GM18907 (cell line): Measurements from ENCODE around the gene MYO15A.

Source experiments
- ATAC-seq: cut with Tn5 transposase; IDR thresholded peaks from one replicate; pipeline ENCODE4 v1.9.1; 2021; ENCODE audit warnings: mild to moderate bottlenecking, moderate library complexity; ENCODE audit not compliant: unreplicated experiment

The MYO15A gene

DNA sequence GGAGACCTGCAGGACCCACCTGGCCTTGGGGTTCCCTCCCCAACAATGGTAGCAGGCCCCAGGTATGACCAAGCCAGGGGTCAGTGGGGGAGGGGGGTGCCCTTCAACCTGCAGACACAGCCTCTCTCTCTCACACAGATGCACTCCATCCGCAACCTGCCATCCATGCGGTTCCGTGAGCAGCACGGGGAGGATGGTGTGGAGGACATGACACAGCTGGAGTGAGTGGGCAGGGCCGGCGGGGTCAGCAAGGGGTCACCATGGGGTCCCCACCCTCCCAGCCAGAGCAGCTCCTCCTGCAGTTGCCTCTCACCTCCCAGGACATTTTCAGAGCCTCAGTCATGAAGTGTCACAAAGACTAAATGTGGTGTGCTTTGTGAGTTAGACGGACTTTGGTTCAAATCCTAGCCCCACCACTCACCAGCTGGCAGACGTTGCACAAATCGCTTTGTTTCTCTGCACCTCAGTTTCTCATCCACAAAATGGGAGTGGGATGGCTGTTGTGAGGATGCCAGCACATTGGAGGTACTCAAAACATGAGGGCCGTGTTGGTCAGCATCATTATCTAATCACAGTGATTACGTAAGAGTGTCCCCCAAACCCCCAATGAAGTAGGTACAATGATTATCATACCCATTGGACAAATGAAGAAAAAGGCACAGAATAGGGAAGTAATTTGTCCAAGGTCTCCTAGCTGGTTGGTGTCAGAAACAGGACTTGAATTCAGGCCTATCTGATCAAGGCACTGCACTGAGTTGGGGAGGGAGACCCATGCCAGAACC is 16.0 kb downstream of the MYO15A start:
- no peak for ATAC-seq

DNA sequence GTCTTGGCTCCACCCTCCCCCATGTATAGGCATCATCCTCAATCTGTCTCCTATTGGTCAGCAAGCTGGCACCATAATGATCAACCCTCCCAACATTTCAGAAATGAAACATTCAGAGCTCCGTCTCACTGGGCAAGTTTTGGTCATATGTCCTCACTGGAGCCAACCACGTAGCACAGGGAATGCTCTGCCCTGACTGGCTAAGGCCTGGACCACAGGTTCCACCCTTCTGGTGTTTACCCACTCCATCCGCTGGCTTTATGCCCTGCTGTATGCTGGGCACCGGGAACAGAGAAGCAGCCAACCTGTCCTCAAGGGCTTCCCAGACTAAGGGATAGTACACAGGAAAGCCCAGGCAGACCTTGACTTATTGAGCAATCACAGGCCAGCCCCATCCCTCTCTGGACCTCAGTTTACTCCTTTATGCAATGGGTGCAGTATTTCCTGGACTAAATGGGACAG is 20.5 kb downstream of the MYO15A start:
- ATAC-seq, result no peak

DNA sequence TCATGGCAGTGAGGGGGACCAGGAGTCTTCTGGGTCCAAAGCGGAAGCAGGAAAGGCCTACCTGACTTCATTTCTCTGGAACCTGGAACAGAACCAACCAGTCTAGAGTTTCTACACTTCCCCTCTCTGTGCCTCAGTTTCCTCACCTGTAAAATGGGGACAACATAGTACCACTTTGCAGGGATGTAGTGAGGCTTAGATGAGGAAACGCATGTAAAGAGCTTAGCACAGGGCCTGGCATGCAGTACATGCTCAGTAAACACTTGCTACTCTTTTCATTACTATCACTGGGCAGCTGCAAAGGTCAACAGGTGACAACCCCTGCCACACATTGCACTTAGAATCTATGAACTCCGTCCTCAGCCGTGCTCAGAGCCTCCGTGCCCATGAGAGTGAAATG is 24.2 kb downstream of the MYO15A start:
- ATAC-seq, result no peak

DNA sequence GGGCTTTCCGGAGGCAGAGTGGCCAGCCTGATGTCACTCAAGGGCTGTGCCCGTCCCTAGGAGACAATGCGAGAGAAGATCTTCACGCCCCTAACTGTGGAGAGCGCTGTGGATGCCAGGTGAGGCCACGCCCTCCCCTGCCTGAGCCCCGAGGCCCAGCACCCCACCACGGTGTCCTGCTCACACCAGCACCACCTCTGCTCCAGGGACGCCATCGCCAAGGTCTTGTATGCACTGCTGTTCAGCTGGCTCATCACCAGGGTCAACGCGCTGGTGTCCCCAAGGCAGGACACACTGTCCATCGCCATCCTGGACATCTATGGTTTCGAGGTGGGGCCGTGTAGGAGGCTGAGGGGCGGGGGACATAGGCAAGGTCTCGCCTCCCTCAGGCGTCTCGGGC is 27.8 kb downstream of the MYO15A start:
- no peak for ATAC-seq

DNA sequence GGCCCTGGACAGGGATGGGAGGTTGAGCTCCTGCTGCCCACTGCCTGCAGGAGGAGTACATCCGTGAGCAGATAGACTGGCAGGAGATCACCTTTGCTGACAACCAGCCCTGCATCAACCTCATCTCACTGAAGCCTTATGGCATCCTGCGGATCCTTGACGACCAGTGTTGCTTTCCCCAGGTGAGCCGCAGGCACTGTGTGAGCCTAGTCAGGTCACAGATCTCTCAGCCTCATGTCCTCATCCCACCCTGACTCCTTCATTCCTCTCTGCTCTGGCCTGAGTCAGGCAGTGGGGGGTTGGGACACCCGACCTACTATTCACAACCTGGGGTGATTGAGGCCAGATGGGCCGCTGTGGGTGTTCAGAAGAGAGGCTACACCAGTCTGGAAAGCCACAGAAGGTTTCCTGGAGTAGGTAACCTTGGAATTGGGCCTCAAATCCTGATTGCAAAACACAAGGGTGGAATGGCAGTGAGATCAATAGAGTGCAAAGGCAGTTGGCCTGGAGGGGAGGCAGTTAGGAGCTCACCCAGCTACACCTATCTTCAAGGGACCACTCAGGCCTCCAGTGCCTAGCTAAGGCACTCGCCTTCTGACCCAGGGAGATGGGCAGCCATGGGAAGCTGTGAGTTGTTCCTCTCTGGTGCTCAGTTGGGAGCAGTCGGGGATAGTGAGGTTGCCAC is 29.7 kb downstream of the MYO15A start:
- ATAC-seq, result no peak

DNA sequence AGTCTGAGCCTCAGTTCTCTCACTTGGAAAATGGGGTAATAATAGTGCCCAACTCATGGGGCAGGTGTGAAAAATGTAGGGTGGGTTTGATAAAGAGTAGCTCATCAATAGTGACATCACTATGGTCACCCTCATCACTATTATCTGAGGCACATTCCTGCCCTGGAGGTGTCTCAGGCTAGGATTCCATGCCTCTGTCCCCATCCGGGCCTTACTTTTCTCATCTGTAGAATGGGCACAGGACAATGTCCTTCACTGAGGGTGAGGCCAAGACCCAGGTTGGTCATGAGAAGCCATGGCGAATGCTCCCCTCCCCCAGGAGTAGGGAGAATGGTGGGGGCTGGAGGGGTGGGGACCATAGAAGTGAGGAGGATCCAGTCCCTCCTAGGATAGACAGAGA is 30.5 kb downstream of the MYO15A start:
- no peak for ATAC-seq

DNA sequence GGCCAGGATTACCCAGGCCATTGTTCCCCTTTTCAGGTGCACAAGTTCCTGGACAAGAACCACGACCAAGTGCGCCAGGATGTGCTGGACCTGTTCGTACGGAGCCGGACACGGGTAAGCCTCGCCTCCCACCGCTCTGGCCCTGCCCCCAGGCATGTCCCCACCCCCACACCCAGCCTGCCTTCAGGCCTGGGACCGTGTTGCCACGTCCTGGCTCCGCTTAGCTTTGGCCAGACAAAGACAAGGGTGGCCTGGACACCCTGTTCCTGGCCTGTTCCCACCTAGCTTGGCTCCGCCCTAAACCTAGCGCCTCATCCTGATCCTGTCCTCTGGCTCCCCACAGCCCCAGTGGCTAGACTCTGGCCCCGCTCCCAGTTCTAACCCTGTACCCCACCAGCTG is 30.9 kb downstream of the MYO15A start:
- no peak for ATAC-seq

DNA sequence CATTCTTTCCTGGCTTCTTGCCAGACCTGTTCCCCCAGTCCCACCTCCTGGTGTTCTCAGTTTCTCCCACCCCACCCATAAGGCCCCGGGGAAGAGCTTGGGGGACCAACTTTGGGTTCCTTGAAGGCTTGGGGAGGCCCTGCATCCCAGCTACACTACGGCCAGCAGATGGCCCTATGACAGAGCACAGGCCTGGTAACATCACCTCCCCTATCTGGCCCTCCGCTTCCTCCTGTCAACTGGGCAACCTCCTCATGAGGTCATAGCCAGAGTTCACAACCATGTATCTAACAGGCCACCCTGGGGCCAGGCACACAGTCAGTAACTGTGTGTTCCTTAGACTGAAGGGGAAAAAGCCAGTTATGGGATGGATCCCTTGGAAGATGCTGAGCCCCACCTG is 31.4 kb downstream of the MYO15A start:
- ATAC-seq, result no peak

DNA sequence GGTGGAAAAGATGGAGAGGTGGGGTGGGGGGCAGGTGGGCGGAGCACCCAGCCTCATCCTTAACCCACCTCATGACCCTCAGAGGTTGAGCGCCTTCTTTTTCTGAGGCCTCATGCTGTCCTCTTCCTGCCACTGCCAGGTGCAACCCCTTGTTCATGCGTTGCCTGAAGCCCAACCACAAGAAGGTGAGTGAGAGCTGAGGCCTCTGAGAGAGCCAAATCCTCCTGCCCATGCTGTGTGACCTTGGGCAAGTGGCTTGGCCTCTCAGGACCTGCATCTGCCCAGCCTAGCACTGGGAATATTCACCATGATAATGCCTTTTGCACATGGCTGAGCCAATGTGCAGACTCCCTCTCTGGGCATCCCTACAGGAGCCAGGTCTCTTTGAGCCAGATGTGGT is 32.1 kb downstream of the MYO15A start:
- ATAC-seq, result no peak

DNA sequence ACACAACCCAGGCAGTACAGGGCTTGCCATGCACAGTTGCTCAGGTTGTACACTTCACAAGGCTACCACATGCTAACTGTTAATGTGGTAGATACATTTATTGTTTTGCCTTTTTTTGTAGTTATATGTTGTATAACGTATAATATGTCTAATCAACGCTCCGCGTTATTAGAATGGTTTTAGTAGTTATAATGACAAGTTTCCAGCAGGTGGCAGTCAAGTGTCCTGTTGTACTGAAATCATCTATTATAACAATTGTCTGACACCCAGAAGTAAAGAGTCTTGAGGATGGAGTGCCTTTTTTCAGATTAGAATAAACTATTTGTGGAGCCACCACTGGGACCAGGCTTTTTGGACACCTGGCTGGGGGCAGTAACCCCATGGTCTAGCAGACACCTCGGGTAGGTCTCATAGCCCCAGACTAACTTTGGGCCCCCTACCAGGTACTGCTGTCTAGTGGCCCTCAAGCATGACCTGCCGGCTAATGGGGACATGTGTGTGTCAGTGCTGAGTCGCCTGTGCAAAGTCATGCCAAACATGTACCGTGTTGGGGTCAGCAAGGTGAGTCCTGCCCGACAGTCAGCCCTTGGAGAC is 32.8 kb downstream of the MYO15A start:
- no peak for ATAC-seq

DNA sequence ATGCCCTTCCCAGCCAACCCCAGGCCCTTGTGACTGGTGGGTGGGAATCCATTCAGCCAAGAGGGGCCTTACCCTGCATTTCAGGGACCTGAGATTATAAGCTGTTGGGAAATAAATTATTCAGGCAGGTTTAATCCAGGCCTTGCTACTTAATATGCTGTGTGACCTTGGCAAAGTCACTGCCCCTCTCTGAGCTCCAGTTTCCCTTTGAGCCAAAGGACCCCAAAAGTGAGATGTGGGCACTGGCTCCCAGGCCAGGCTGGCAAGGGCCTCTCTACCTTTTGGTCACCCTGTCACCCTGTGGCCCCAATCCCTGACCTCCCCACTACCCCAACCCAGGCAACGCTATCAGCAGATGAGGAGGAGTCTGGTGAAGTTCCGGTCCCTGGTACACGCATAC is 33.9 kb downstream of the MYO15A start:
- no peak for ATAC-seq

DNA sequence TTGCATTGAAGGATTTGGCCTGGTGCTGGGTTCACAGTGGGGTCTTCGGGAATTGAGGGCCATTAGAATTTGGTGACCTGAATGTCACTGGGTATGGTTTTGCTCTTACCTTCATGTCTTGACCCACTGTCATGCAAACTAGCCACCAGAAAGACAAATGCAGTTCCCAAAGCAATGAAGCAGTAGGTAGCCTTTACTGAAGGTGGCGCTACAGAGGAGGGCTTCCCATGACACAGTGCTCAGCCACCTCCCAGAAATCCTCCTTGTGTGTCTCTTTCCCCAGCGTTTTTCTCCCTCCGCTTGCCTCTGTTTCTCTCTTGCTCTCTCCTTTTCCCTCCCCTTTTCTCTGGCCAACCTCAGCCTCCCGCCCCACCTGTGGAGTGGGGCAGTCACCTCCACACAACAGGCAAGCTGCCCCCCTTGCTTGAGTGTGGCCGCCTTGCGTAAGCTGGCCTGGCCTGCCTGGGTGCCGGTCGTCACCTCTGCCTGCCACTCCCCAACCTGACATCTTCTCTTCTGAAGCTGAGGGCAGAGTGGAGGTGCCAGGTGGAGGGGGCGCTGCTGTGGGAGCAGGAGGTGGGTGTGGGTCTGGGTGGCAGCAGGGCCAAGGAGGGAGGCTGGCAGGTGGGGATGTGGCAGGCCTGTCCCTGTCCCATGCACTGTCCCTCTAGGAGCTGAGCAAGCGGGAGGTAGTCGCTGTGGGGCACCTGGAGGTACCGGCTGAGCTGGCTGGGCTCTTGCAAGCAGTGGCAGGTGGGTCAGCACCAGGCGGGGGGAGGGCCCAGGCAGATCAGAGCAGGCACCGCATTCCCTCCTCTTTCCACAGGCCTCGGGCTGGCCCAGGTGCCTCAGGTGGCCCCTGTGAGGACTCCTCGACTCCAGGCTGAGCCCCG is 34.7 kb downstream of the MYO15A start:
- ATAC-seq, result no peak

DNA sequence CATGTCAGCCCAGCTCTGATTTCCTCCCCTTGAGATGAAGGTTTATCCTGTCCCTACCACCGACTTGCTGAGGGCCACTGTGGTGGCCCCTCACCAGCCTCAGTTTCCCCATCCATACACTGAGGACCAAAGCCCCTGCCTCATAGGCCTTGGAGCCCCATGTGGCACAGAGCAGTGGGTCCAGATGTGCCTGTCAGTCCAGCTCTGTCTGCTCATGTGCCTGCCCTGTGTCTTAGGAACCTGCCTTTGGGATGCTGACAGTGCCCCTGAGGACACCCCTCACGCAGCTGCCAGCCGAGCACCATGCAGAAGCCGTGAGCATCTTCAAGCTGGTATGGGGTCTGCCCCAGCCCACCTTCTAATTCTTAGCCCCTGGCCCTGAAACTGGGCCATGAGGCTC is 35.7 kb downstream of the MYO15A start:
- no peak for ATAC-seq

DNA sequence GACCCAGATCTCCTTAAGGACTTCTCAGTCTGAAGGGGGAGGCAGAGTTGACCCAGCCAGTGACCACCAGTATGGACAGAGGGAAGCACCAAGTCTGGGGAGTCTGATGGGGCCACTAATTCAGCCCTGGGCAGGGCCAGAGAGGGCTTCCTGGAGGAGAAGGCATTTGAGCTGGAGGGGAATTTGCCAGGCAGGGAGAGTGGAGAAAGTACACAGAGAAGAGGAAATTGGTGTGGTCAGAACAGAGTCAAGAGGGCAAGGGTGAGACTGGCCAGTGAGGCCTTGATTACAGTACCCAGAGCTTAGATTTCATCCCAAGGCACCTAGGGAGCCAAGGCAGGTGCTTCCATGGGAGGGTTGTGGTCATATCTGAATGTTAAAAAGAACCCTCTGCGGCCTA is 36.3 kb downstream of the MYO15A start:
- no peak for ATAC-seq

DNA sequence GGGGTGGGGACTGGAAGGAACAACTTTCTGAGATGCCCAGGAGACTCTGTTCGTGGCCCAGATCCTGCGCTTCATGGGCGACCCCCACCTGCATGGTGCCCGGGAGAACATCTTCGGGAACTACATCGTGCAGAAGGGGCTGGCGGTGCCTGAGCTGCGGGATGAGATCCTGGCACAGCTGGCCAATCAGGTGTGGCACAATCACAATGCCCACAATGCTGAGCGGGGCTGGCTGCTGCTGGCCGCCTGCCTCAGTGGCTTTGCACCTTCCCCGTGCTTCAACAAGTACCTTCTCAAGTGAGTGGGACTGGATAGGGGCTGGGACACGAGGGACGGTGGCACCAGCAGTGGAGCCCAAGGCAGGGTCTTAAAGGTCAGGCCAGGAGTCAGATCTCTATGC is 37.3 kb downstream of the MYO15A start:
- no peak for ATAC-seq

DNA sequence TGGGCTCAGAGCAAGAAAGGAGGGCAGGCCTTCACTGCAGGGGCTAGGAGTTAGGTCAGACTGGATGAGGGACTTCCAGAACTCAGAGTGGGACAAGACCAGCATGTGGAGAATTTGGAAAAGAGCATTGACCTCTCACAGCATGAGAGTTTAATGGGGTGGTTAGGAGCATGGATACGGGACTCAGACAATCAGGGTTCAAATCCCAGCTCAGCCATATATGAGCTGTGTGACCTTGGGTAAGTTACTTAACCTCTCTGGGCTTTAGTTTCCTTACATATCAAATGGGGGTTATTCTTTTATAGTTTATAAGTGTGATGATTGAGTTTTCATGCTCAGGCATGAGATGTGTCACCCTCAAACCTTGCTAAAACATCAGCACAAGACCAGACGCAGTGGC is 37.7 kb downstream of the MYO15A start:
- ATAC-seq, result no peak

DNA sequence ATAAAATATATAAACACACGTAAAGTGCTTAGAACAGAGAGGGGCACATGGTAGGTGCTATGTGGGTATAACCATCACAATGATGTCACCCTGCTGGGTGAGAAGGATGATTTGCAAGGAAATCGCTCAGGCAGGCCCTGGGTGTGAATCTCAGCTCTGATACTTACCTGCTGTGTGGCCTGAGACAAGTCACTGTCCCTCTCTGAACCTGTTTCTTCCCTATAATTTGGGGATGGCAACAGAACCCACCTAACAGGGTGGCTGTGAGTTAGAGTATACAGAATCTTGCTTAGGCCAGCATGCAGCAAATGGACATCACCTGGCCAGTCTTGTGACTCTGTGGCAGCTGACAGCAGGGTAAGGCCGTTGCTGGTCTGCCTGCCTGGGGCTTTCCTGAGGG is 38.4 kb downstream of the MYO15A start:
- no peak for ATAC-seq

DNA sequence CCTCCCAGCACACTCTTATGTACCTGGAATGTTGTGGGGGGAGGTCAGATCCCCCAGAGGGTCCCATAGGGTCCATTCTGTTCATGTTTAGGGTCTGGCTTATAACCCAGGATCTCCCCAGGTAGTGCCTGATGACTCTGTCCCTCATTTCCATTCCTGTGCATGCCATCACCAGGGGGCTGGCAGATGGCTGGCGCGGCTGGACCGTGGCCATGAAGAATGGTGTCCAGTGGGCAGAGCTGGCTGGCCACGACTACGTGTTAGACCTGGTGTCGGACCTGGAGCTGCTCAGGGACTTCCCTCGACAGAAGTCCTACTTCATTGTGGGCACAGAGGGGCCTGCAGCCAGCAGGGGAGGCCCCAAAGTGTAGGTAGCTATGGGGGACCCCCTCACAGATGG is 40.0 kb downstream of the MYO15A start:
- ATAC-seq, result no peak

DNA sequence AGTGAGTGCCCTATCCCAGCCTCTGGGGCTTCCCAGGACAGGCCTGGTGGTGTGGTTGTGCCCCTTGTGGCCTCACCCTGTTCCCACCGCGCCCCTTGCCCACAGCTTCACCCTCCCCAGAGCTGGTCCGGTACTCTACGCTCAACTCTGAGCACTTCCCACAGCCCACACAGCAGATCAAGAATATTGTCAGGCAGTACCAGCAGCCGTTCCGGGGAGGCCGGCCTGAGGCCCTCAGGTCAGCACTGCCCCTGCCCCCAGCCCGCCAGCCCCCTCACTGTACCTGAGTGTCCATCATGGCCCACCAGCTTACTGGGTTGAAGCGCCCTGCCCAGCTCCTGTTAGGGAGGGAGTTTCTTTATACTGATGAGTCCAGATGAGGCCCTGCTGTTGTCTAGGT is 42.7 kb downstream of the MYO15A start:
- no peak for ATAC-seq

DNA sequence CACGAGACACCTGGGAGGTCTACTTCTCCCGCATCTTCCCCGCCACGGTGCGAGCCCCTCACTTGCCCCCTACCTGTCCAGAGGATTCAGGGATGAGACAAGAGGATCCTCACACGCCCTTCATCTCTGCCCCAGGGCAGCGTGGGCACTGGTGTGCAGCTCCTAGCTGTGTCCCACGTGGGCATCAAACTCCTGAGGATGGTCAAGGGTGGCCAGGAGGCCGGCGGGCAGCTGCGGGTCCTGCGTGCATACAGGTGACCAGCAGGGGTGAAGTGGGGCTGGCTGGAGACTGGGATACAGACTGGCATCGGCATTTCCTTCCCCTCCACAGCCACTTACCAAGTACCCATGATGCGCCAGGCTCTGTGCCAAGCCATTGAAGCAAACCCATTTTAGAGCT is 46.6 kb downstream of the MYO15A start:
- no peak for ATAC-seq
